Measurements from ENCODE around the gene IQCN. TPM values are rescaled to one million over a fixed set of nuclear protein-coding genes. Genes with fewer than 3 reads are reported as not detected.

The IQCN gene
- total and polyA plus RNA-seq, 10 of the 15 experiments (the other 5 are each of a cell fraction or from before 2014, with no cell fraction given), result 0.01 to 0.54 (median 0.23) TPM; not detected in 3

- TF ChIP-seq MLLT1 (IDR thresholded peaks at IDR 0.05), result peak; percentile 77
- no peak; the same call in 1 of the 2 replicates for TF ChIP-seq DPF2 (IDR thresholded peaks at IDR 0.05)
- no peak for TF ChIP-seq SIX5 (IDR thresholded peaks at IDR 0.05; ENCODE audit: low read depth, low read length, severe bottlenecking)
- 0 out of 2 replicates have a peak, but pooled peaks have one; percentile 40 for TF ChIP-seq GATAD2B (conservative IDR thresholded peaks at IDR 0.05; ENCODE audit: low read depth)
- no peak for TF ChIP-seq WRNIP1 (IDR thresholded peaks at IDR 0.05; ENCODE audit: borderline replicate concordance, low read depth, low read length)
- 0 out of 2 replicates have a peak, but pooled peaks have one; percentile 27 for TF ChIP-seq TARDBP (IDR thresholded peaks at IDR 0.05; ENCODE audit: borderline replicate concordance)
- TF ChIP-seq CBFB (IDR thresholded peaks at IDR 0.05; ENCODE audit: low read depth), result no peak
- TF ChIP-seq YBX1 (IDR thresholded peaks at IDR 0.05), result no peak
- no peak for TF ChIP-seq NFXL1 (IDR thresholded peaks at IDR 0.05; ENCODE audit: borderline replicate concordance)
- TF ChIP-seq BCL3 (IDR thresholded peaks at IDR 0.05; ENCODE audit: borderline replicate concordance, insufficient read depth, low read depth, low read length, poor library complexity, severe bottlenecking), result peak; percentile 6
- TF ChIP-seq BHLHE40 (IDR thresholded peaks at IDR 0.05; ENCODE audit: borderline replicate concordance in 1 of 2, low read depth in 2 of 2, low read length in 1 of 2), result no peak
- TF ChIP-seq IRF5 (IDR thresholded peaks at IDR 0.05; ENCODE audit: borderline replicate concordance), result no peak
- TF ChIP-seq PML (IDR thresholded peaks at IDR 0.05; ENCODE audit: low read length), result no peak
- TF ChIP-seq SIN3A (IDR thresholded peaks at IDR 0.05; ENCODE audit: low read depth, low read length), result peak; percentile 30; the same call in 1 of the 2 replicates
- TF ChIP-seq NR2C2 (IDR thresholded peaks at IDR 0.05; ENCODE audit: borderline replicate concordance, control insufficient read depth, insufficient read length, low read depth), result no peak
- TF ChIP-seq ZNF687 (IDR thresholded peaks at IDR 0.05), result no peak
- no peak for TF ChIP-seq BMI1 (IDR thresholded peaks at IDR 0.05; ENCODE audit: borderline replicate concordance)
- TF ChIP-seq EP300 (IDR thresholded peaks at IDR 0.05; ENCODE audit: borderline replicate concordance in 1 of 2, control insufficient read depth in 1 of 2, low read depth in 2 of 2, low read length in 2 of 2), result no peak; a peak in 1 of 4 replicates
These were observed 8.0 kb upstream of the IQCN start (continued) for GRCh38 chr19:18282021-18282787.
